PC-9 (cell line): ENCODE results near the gene GOLT1A. TPM values are rescaled to one million over a fixed set of nuclear protein-coding genes. Genes with fewer than 3 reads are reported as not detected.
"Not testable (repeated sequence)": the region's sequence is repeated elsewhere in the genome, so short reads cannot be mapped to it uniquely, and the experiment has no call there.

Experiments used
- BruUV-seq: library from RNA; stranded (reverse); fragments of 400-500 nt; replicated peaks from 2 replicates; lab custom pipeline; 2021; lab: Mats Ljungman, UMichigan
- CTCF ChIA-PET: fragments of 300-600 bp; sonication (Branson Sonifier 250); formaldehyde crosslinking; loops from one replicate; lab custom pipeline; 2022; ENCODE audit warnings: antibody characterized with exemption; lab: Charles Lee
- POLR2A ChIA-PET: fragments of 300-600 bp; sonication (Branson Sonifier 250); formaldehyde crosslinking; loops from one replicate; lab custom pipeline; 2022; ENCODE audit warnings: antibody characterized with exemption; ENCODE audit not compliant: unreplicated experiment; lab: Charles Lee
- DNase-seq, 2 experiments: peaks; one replicate each; pipeline versions ENCODE4 v3.0.0 to v3.0.0-alpha.2; 2015 to 2022; ENCODE audit warnings: mixed read lengths in 1 of 2
- H2AFZ ChIP-seq: fragments of 200-600 bp; sonication (generic); 2 replicates; pipeline ENCODE4 v1.8.1; 2017; ENCODE audit warnings: antibody characterized with exemption
- H3F3A ChIP-seq: fragments of 200-600 bp; sonication (generic); 2 replicates; pipeline ENCODE4 v1.8.1; 2017; ENCODE audit warnings: antibody characterized with exemption, mild to moderate bottlenecking, low read depth; ENCODE audit not compliant: insufficient read depth
- H3K27ac ChIP-seq: fragments of 200-600 bp; sonication (generic); 2 replicates; pipeline ENCODE4 v1.6.1; 2016; ENCODE audit warnings: mixed run types
- H3K27me3 ChIP-seq: fragments of 200-600 bp; sonication (generic); 2 replicates; pipeline ENCODE4 v1.6.1; 2016; ENCODE audit warnings: low read depth, mixed run types; ENCODE audit not compliant: insufficient read depth
- H3K36me3 ChIP-seq: fragments of 200-600 bp; sonication (generic); 2 replicates; pipeline ENCODE4 v1.6.1; 2016; ENCODE audit warnings: low read depth, mixed run types
- H3K4me1 ChIP-seq: fragments of 200-600 bp; sonication (generic); replicated peaks from 2 replicates; pipeline ENCODE4 v1.6.1; 2016; ENCODE audit warnings: mixed run types; ENCODE audit not compliant: insufficient read depth
- H3K4me2 ChIP-seq: fragments of 200-600 bp; sonication (generic); 2 replicates; pipeline ENCODE4 v1.6.1; 2017; ENCODE audit warnings: mixed run types
- H3K4me3 ChIP-seq: fragments of 200-600 bp; sonication (generic); 2 replicates; pipeline ENCODE4 v1.6.1; 2016; ENCODE audit warnings: mixed run types
- H3K79me2 ChIP-seq: fragments of 200-600 bp; sonication (generic); 2 replicates; pipeline ENCODE4 v1.6.1; 2017; ENCODE audit warnings: low read depth, mixed run types
- H3K9me2 ChIP-seq: fragments of 200-600 bp; sonication (generic); 2 replicates; pipeline ENCODE4 v1.8.1; 2017; ENCODE audit warnings: mild to moderate bottlenecking; ENCODE audit not compliant: insufficient read depth
- H3K9me3 ChIP-seq: fragments of 200-600 bp; sonication (generic); 2 replicates; pipeline ENCODE4 v1.8.1; 2016; ENCODE audit warnings: low read depth; ENCODE audit not compliant: insufficient read depth
- H4K20me1 ChIP-seq: fragments of 200-600 bp; sonication (generic); 2 replicates; pipeline ENCODE4 v1.8.1; 2017; ENCODE audit not compliant: insufficient read depth
- CTCF ChIP-seq: fragments of 200-600 bp; sonication (generic); conservative IDR thresholded peaks from 2 replicates; pipeline ENCODE4 v1.6.1; 2017; ENCODE audit warnings: mixed run types, antibody characterized with exemption, mild to moderate bottlenecking, moderate library complexity
- EZH2 ChIP-seq: fragments of 200-600 bp; sonication (generic); IDR thresholded peaks from 2 replicates; pipeline ENCODE4 v1.8.0; 2017; ENCODE audit warnings: antibody characterized with exemption, low read depth
- intact Hi-C: fragments of 100-400 bp; cut with micrococcal nuclease; formaldehyde crosslinking; loops from one replicate; pipeline ENCODE4 v1.10.0; 2022; ENCODE audit not compliant: unreplicated experiment
- total RNA-seq: library from RNA; stranded (reverse); gene quantifications from 2 replicates; pipeline ENCODE4 v1.2.3, GENCODE V29; 2021

Gene GOLT1A
- total RNA-seq, 1 experiment from 2014 or later: 18.7 TPM

- Histone ChIP-seq H3K9me2 (no peaks in the 10 kb centered on the region), H3K79me2 (no peaks in the 10 kb centered on the region), H3K27me3 (no peaks in the 10 kb centered on the region), H3K4me2 (no peak overlapping the region), H3K4me1 (no peaks in the 10 kb centered on the region), H3K9me3 (no peaks in the 10 kb centered on the region; the same call in 1 of the 2 replicates), H3K36me3 (peaks cover 47% of the 10 kb centered on the region), H3K4me3 (no peak overlapping the region), H3F3A (no peaks in the 10 kb centered on the region), H2AFZ (no peak overlapping the region), H4K20me1 (no peaks in the 10 kb centered on the region), H3K27ac (no peak overlapping the region)
- TF ChIP-seq EZH2 (no peak), CTCF (no peak)
- intact Hi-C loops: no loop called here
- no TSS peak for BruUV-seq
- ChIA-PET POLR2A (no interaction called here), CTCF (no interaction called here)
- no peak for DNase-seq
These were observed 26.4 kb upstream of the GOLT1A start for GRCh38 chr1:204240233-204240632.

GRCh38 chr1:204239401-204239800 lies 25.6 kb upstream of the GOLT1A start:
- H3K27ac ChIP-seq, H3K4me1 ChIP-seq, H4K20me1 ChIP-seq, H3K4me3 ChIP-seq, H3F3A ChIP-seq, H2AFZ ChIP-seq, H3K27me3 ChIP-seq, POLR2A ChIA-PET, intact Hi-C loops, H3K4me2 ChIP-seq, H3K9me2 ChIP-seq, DNase-seq, H3K9me3 ChIP-seq, CTCF ChIA-PET, H3K79me2 ChIP-seq, BruUV-seq: not testable (repeated sequence)
- H3K36me3 ChIP-seq: peaks cover 49% of the 10 kb centered on the region

- H3K4me1 ChIP-seq, H3K27me3 ChIP-seq, H3K27ac ChIP-seq, H3K9me3 ChIP-seq, DNase-seq, H3K4me3 ChIP-seq, POLR2A ChIA-PET, BruUV-seq, H3F3A ChIP-seq, H2AFZ ChIP-seq, H3K9me2 ChIP-seq, H3K4me2 ChIP-seq, CTCF ChIA-PET, H4K20me1 ChIP-seq, H3K79me2 ChIP-seq, intact Hi-C loops: not testable (repeated sequence)
- H3K36me3 ChIP-seq: peaks cover 54% of the 10 kb centered on the region
These were observed 24.7 kb upstream of the GOLT1A start for GRCh38 chr1:204238520-204238919.

GRCh38 chr1:204237515-204237914 lies 23.7 kb upstream of the GOLT1A start:
- H3K9me2 ChIP-seq, H3K4me1 ChIP-seq, H3K27me3 ChIP-seq, intact Hi-C loops, POLR2A ChIA-PET, H3K79me2 ChIP-seq, H3K9me3 ChIP-seq, H3K4me3 ChIP-seq, H3F3A ChIP-seq, H3K27ac ChIP-seq, H4K20me1 ChIP-seq, H3K4me2 ChIP-seq, CTCF ChIA-PET, BruUV-seq, H2AFZ ChIP-seq, DNase-seq: not testable (repeated sequence)
- H3K36me3 ChIP-seq: peaks cover 57% of the 10 kb centered on the region
